Ramos (cell line): Measurements from ENCODE around the gene MXD3.
"Not testable (repeated sequence)": the region's sequence is repeated elsewhere in the genome, so short reads cannot be mapped to it uniquely, and the experiment has no call there.

Experiments
- in situ Hi-C: fragments of 300-500 bp; cut with MboI; formaldehyde crosslinking; loops from one replicate; pipeline ENCODE4 v1.14.3; 2022; ENCODE audit warnings: low sequenced_read_pairs; ENCODE audit not compliant: unreplicated experiment

MXD3 gene

DNA sequence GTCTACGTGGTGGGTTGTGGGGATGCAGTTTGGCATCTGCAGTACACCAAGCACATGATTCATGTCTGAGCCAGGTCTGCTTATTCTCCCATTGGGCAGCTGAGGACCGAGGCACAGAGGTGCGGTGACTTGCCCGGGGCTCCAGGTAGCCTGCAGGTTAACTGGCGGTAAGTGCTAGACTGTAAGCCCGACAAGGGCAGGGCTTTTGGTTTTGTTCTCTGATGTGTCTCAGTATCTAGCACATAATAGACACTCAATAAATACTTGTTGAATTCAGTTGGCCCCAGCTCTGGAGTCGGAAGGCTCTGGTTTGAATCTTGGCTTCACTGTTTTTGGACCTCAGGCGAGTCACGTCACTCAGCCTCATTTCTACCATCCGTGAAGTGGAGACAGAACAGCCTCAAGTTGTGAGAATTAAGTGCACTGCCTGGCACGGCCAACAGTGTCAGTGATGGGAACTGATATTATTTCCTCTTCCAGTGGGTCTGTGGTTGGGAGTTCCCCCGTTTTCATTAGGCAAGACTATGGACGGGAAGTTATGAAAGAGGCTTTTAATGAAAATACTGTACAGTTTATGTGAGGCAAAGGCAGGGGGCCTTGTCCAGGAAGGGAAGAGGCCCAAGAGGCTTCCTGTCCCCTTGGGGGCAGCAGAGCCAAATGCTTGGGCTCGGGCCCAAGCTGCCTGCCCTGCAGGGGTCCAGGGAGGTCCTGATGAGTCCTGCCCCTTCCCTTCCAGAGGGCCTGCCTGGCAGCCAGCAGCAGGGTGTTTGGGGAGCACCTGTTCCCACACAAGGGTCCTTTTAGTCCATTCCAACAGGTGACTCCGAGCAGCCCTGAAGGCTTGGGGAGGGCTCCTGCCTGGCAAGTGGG, 4.8 kb downstream of the MXD3 start:
- in situ Hi-C loops: no loop called here

DNA sequence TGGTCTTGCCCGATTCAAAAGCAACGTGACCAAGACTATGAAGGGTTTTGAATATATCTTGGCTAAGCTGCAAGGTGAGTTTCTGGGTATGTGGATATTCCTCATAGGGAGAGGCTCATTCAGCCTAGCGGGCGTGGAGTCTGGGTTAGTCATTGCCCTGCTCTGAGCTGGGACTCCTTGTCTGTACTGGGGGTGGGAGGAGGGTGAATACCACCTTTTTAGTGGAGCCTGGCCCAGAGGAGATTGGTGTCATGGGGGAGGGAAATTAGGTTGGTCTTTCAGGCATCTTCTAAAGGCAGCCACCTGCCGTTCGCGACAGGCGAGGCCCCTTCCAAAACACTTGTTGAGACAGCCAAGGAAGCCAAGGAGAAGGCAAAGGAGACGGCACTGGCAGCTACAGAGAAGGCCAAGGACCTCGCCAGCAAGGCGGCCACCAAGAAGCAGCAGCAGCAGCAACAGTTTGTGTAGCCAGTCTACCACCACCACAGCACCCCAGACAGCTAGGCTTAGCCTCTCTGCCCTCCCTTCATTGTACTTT, 5.5 kb downstream of the MXD3 start:
- in situ Hi-C loops: not testable (repeated sequence)

DNA sequence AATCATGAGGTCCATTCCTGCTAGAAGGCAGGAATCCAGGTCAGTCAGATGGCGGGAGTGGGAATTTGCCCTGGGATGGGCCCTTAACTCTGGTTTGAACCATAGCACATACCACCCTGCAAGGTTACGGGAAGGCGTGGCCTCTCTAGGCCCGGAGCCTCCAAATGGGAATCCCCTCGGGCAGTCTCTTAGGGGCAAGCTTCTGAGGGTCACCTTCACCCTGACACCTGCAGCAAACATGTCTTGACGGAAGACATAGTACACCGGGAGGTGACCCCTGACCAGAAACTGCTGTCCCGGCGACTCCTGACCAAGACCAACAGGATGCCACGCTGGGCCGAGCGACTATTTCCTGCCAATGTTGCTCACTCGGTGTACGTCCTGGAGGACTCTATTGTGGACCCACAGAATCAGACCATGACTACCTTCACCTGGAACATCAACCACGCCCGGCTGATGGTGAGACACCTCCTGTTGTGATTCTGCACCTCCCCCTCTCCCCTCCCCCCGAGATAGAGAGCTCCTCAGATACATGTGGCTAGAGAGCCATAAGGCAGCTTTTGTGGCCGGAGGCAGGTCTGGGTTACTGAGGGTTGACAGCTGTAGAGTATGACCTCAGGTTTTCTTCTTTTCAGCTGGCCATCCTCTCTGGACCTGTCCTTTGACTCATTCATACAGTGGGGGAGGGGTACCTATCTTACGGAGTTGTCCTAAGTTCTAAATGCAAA, 7.1 kb downstream of the MXD3 start:
- in situ Hi-C loops: no loop called here

DNA sequence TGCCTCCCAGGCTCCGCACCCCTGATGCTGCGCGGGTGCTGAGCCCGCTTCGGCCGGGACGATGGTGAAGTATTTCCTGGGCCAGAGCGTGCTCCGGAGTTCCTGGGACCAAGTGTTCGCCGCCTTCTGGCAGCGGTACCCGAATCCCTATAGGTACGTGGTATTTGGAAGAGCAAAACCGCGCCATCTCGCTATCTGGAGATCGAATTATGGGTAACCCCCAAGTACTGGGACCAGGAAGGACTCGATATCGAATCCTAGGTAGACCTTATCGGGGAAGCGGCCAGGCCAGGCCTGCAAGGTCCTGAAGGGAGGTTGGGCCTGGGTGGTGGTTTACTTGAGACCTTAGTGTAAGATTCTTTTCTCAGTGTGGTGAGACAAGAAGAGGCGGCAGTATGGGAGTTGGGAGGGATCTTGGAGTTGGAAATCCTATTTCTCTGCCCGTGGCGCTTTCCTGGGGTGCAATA, 7.7 kb downstream of the MXD3 start:
- in situ Hi-C loops: no loop called here

DNA sequence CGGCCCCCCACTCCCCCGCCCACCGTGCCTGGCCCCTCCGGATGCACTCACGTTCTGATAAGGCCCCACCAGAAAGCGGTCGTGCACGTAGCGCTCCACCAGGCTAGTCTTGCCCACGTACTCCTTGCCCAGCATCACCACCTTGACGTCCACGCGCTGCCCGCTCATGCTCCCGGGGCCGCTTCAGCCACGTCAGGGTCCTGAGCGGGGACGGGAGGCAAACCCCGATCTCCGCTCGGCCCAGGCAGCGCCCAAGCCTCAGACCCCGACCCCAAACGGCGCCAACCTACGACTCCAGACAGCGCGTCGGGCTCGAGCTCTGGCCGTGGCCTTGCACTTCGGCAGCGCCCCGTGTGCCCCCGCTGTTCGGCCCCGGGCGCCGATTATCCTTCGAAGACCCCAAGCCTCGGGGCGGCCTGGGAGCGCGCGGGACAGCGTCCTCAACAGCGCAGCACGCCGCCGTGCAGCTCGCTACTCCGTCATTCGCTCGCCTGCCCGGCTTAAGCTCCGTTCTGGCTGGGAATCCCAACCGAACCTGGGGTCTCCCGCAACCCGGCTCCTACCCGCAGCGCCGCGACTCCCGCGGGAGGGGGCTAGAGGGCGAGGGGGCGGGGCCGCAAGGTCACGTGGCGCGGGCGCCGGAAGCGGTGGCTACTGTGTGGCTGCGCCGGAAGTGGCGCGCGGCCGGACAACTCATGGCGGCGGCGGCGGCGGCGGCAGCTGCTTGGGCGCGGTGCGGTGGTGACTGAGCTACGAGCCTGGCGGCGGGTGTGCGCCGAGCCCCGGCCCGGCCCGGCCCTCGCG, 8.4 kb downstream of the MXD3 start, which contains the start of the genes PRELID1 and RAB24:
PRELID1 (plus strand) TSS at position 679 of the 804 bp plus-strand sequence. CDS start 187 bp downstream, outside the sequence.
RAB24 (minus strand) TSS at position 599 of the 804 bp plus-strand sequence; CDS start at position 168, 431 bp downstream.
- in situ Hi-C loops: no loop called here

GRCh38 chr5:177302354-177303110, 9.2 kb downstream of the MXD3 start:
- in situ Hi-C loops: no loop called here

- in situ Hi-C loops: no loop called here
Measured at GRCh38 chr5:177301503-177302165, 10.1 kb downstream of the MXD3 start.

DNA sequence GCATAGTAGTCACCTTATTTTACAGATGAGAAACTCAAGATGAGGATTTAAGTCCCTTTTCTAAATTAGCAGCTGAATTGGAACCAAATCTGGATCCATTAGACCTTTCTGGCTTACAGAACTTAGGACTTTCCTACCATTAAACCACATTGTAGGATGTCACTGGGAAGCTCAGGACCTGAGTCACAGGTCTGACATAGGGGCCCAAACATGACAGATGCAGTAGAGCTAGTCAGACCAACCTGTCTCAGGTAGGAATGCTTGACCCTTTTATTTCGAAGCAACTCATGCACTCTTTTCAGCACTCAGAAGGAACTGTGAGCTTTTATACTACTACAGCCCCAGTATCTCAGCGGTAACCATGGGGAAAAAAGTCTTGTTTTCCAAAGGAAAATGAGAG, 10.7 kb downstream of the MXD3 start:
- in situ Hi-C loops: no loop called here

DNA sequence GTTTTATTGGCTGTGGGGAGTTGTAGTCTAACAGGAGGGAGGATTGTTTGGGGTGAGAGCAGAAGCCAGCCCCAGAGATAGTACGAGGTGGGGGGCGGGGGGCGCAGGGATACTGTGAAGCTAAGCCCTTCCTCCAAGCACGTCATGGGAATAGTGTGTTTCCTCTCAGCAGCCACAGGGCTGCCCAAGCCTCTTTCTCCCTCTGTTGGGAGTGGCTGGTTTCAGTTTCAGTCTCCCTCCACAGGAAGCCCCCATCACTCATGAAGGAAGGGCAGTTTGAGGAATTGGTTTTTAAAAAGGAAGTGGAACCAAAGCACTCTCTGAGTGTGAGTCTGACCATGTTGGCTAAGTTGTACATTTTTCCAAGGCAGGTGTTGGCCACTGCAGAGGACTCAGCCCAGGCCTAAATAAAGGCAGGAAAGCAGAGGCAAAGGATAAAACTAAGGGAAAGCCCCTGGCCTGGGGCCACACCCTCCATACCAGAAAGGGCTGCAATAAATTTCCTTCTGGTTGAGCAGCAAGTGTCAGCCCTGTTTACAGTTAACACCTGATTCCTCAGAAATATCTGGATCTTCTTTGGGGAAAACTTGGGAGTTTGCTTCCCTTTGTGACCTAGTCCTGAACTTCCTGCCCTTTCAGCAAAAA, 11.3 kb downstream of the MXD3 start:
- in situ Hi-C loops: no loop called here

DNA sequence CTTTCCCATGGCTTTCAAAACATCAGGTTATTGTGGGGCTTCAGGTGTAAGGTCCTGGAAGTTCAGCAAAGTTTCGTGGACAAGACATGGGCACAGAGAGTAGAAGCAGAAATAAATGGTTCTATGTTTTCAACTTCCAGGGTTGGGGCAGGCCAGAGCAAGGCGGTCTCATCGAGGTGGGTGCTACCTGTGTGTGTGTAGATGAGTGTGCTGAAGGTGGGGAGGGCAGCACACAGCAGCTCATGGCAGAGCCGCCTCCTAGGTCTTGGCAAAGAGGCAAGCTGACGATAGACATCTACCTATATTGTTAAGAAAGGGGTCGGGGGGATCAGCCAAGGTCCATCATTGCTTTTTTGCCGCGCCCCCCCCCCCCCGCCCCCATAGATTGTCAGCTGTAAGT, 12.0 kb downstream of the MXD3 start:
- in situ Hi-C loops: no loop called here

GRCh38 chr5:177297922-177298321, 13.8 kb downstream of the MXD3 start:
- in situ Hi-C loops: no loop called here

GRCh38 chr5:177296581-177296980, 15.1 kb downstream of the MXD3 start:
- in situ Hi-C loops: no loop called here

GRCh38 chr5:177295924-177296323, 15.8 kb downstream of the MXD3 start:
- in situ Hi-C loops: no loop called here

DNA sequence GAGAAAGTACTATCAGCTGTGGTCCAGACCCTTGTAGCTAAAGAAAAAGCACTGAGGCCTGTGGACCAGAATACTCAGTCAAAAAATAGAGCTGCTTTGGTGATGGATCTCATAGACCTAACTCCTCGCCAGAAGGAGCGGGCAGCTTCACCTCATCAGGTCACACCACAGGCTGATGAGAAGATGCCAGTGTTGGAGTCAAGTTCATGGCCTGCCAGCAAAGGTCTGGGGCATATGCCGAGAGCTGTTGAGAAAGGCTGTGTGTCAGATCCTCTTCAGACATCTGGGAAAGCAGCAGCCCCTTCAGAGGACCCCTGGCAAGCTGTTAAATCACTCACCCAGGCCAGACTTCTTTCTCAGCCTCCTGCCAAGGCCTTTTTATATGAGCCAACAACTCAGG, 17.1 kb downstream of the MXD3 start:
- in situ Hi-C loops: no loop called here

DNA sequence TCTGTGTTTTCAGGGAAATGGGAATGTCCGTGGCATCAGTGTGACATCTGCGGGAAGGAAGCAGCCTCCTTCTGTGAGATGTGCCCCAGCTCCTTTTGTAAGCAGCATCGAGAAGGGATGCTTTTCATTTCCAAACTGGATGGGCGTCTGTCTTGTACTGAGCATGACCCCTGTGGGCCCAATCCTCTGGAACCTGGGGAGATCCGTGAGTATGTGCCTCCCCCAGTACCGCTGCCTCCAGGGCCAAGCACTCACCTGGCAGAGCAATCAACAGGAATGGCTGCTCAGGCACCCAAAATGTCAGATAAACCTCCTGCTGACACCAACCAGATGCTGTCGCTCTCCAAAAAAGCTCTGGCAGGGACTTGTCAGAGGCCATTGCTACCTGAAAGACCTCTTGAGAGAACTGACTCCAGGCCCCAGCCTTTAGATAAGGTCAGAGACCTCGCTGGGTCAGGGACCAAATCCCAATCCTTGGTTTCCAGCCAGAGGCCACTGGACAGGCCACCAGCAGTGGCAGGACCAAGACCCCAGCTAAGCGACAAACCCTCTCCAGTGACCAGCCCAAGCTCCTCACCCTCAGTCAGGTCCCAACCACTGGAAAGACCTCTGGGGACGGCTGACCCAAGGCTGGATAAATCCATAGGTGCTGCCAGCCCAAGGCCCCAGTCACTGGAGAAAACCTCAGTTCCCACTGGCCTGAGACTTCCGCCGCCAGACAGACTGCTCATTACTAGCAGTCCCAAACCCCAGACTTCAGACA, 17.7 kb downstream of the MXD3 start:
- in situ Hi-C loops: no loop called here

DNA sequence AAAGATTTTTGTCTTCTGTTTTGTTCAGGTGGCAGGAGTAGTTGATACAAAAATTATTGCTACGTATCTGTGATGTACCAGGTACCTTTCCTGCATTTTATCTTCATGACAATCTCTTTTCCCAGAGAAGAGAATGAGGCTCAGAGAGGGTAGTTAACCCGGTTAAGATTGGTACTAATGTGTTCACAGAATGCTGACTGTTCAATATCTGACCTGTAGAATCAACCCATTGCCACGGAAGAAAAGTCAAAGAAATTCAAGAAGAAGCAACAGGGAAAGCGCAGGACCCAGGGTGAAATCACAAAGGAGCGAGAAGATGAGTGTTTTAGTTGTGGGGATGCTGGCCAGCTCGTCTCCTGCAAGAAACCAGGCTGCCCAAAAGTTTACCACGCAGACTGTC, 20.0 kb downstream of the MXD3 start:
- in situ Hi-C loops: no loop called here

- in situ Hi-C loops: no loop called here
Measured at GRCh38 chr5:177290816-177291596, 20.7 kb downstream of the MXD3 start.
